H9 (cell line): ENCODE data around the gene CCNQ. TPM values are rescaled to one million over a fixed set of nuclear protein-coding genes. Genes with fewer than 3 reads are reported as not detected.

Experiments used
- DNase-seq: peaks from one replicate; pipeline ENCODE4 v3.0.0-alpha.2; 2017
- H2AFZ ChIP-seq: one replicate; pipeline ENCODE4 v1.6.1; 2013; ENCODE audit warnings: mild to moderate bottlenecking, low read length, control low read depth, moderate library complexity
- H2AK5ac ChIP-seq: 2 replicates; pipeline ENCODE4 v1.6.1; 2013; ENCODE audit warnings: low read length, control low read depth, mixed read lengths; ENCODE audit not compliant: insufficient read length
- H2BK120ac ChIP-seq: one replicate; pipeline ENCODE4 v1.6.1; 2013; ENCODE audit warnings: low read depth, mild to moderate bottlenecking, low read length, control low read depth, inconsistent platforms; ENCODE audit not compliant: poor library complexity, severe bottlenecking
- H2BK12ac ChIP-seq: 2 replicates; pipeline ENCODE4 v1.6.1; 2013; ENCODE audit warnings: low read length, control low read depth, mixed read lengths, low read depth; ENCODE audit not compliant: insufficient read length
- H2BK15ac ChIP-seq: 2 replicates; pipeline ENCODE4 v1.6.1; 2013; ENCODE audit warnings: low read depth, low read length, control low read depth
- H2BK20ac ChIP-seq: one replicate; pipeline ENCODE4 v1.6.1; 2013; ENCODE audit warnings: low read depth, mild to moderate bottlenecking, low read length, control low read depth, inconsistent platforms; ENCODE audit not compliant: poor library complexity, severe bottlenecking
- H2BK5ac ChIP-seq: 2 replicates; pipeline ENCODE4 v1.6.1; 2013; ENCODE audit warnings: low read length, control low read depth, mixed read lengths; ENCODE audit not compliant: insufficient read length
- H3K14ac ChIP-seq: 2 replicates; pipeline ENCODE4 v1.6.1; 2013; ENCODE audit warnings: low read length, control low read depth; ENCODE audit not compliant: insufficient read depth
- H3K18ac ChIP-seq: 2 replicates; pipeline ENCODE4 v1.6.1; 2013; ENCODE audit warnings: low read depth, mild to moderate bottlenecking, mixed read lengths, low read length, control low read depth; ENCODE audit not compliant: insufficient read length
- H3K23ac ChIP-seq: 2 replicates; pipeline ENCODE4 v1.6.1; 2013; ENCODE audit warnings: low read length, control low read depth, mixed read lengths, low read depth; ENCODE audit not compliant: insufficient read length
- H3K23me2 ChIP-seq: 2 replicates; pipeline ENCODE4 v1.6.1; 2013; ENCODE audit warnings: low read depth, mild to moderate bottlenecking, mixed read lengths, low read length, control low read depth; ENCODE audit not compliant: insufficient read length, poor library complexity, severe bottlenecking
- H3K27ac ChIP-seq: 2 replicates; pipeline ENCODE4 v1.5.1; 2013; ENCODE audit warnings: low read length, control low read depth, mixed read lengths, low read depth; ENCODE audit not compliant: insufficient read length
- H3K27me3 ChIP-seq: 2 replicates; pipeline ENCODE4 v1.6.1; 2013; ENCODE audit warnings: low read length, control low read depth, inconsistent platforms; ENCODE audit not compliant: insufficient read depth
- H3K4ac ChIP-seq: 2 replicates; pipeline ENCODE4 v1.6.1; 2013; ENCODE audit warnings: low read depth, mild to moderate bottlenecking, control low read depth, inconsistent platforms, low read length, moderate library complexity
- H3K4me1 ChIP-seq: 2 replicates; pipeline ENCODE4 v1.6.1; 2013; ENCODE audit warnings: low read length, control low read depth, inconsistent platforms; ENCODE audit not compliant: insufficient read depth
- H3K4me2 ChIP-seq: 2 replicates; pipeline ENCODE4 v1.6.1; 2013; ENCODE audit warnings: low read length, control low read depth, mixed read lengths; ENCODE audit not compliant: insufficient read length, insufficient read depth
- H3K56ac ChIP-seq: 2 replicates; pipeline ENCODE4 v1.6.1; 2013; ENCODE audit warnings: low read depth, mild to moderate bottlenecking, mixed read lengths, low read length, control low read depth; ENCODE audit not compliant: insufficient read length
- H3K79me1 ChIP-seq: 2 replicates; pipeline ENCODE4 v1.6.1; 2013; ENCODE audit warnings: low read depth, mild to moderate bottlenecking, moderate library complexity, low read length, control low read depth, inconsistent platforms; ENCODE audit not compliant: insufficient read depth, poor library complexity, severe bottlenecking
- H3K79me2 ChIP-seq: 2 replicates; pipeline ENCODE4 v1.6.1; 2013; ENCODE audit warnings: low read length, control low read depth, inconsistent platforms; ENCODE audit not compliant: insufficient read depth
- H3K9ac ChIP-seq: 2 replicates; pipeline ENCODE4 v1.6.1; 2013; ENCODE audit warnings: low read length, control low read depth, mixed read lengths; ENCODE audit not compliant: insufficient read length; ENCODE audit errors: extremely low read depth
- H3K9me3 ChIP-seq: one replicate; pipeline ENCODE4 v1.6.1; 2013; ENCODE audit warnings: low read depth, low read length, inconsistent platforms; ENCODE audit not compliant: control insufficient read depth
- H3T11ph ChIP-seq: one replicate; pipeline ENCODE4 v1.6.1; 2013; ENCODE audit warnings: mild to moderate bottlenecking, low read length, control low read depth, inconsistent platforms
- H4K20me1 ChIP-seq: one replicate; pipeline ENCODE4 v1.6.1; 2013; ENCODE audit not compliant: control insufficient read depth, insufficient read length, insufficient read depth
- H4K5ac ChIP-seq: 2 replicates; pipeline ENCODE4 v1.6.1; 2013; ENCODE audit warnings: low read depth, mild to moderate bottlenecking, mixed read lengths, low read length, control low read depth; ENCODE audit not compliant: insufficient read length
- H4K8ac ChIP-seq: replicated peaks from 2 replicates; pipeline ENCODE4 v1.6.1; 2013; ENCODE audit warnings: low read length, control low read depth, mixed read lengths, low read depth; ENCODE audit not compliant: insufficient read length
- H4K91ac ChIP-seq: 2 replicates; pipeline ENCODE4 v1.6.1; 2013; ENCODE audit warnings: low read depth, mild to moderate bottlenecking, moderate library complexity, mixed read lengths, low read length, control low read depth; ENCODE audit not compliant: insufficient read length
- H3K27ac Mint-ChIP-seq, 3 experiments: 2 replicates in 2 of 3; 3 replicates in 1 of 3; pipeline ENCODE4 v1.8.0; 2020 to 2021; ENCODE audit warnings: mixed read lengths in 3 of 3, mild to moderate bottlenecking in 1 of 3, moderate library complexity in 1 of 3
- H3K27me3 Mint-ChIP-seq: 2 replicates; pipeline ENCODE4 v1.8.0; 2021; ENCODE audit warnings: low read depth, mild to moderate bottlenecking, moderate library complexity, mixed read lengths
- H3K36me3 Mint-ChIP-seq, 3 experiments: 2 replicates in 2 of 3; 3 replicates in 1 of 3; pipeline ENCODE4 v1.8.0; 2020 to 2021; ENCODE audit warnings: low read depth in 3 of 3, mixed read lengths in 3 of 3; ENCODE audit not compliant: insufficient read depth in 1 of 3
- H3K4me1 Mint-ChIP-seq, 2 experiments: 2 replicates each; pipeline ENCODE4 v1.8.0; 2020; ENCODE audit warnings: mixed read lengths in 2 of 2
- H3K4me3 Mint-ChIP-seq, 2 experiments: 2 replicates in 1 of 2; 3 replicates in 1 of 2; pipeline ENCODE4 v1.8.0; 2020 to 2021; ENCODE audit warnings: mild to moderate bottlenecking in 2 of 2, mixed read lengths in 2 of 2, moderate library complexity in 1 of 2
- H3K9me3 Mint-ChIP-seq, 2 experiments: 2 replicates in 1 of 2; 3 replicates in 1 of 2; pipeline ENCODE4 v1.8.0; 2020; ENCODE audit warnings: mild to moderate bottlenecking in 2 of 2, mixed read lengths in 2 of 2, moderate library complexity in 1 of 2
- WGBS: extraction: QIAGEN DNeasy Blood & Tissue Kit; methylation state at CpG from one replicate; pipeline ENCODE4 v1.1.7; 2013; ENCODE audit warnings: missing lambda C conversion rate, low lambda C conversion rate, mixed read lengths; ENCODE audit not compliant: insufficient read length; ENCODE audit errors: extremely low coverage; 5-methylcytosine and 5-hydroxymethylcytosine counted together
- total RNA-seq: library from RNA; stranded (reverse); gene quantifications from 2 replicates; pipeline ENCODE4 v1.2.1, GENCODE V29; 2021
- TF ChIP-seq, protein P1 (sequence below): fragments of 200-600 bp; sonication (generic); conservative IDR thresholded peaks from 3 replicates; pipeline ENCODE4 v1.8.0; 2021; ENCODE audit warnings: antibody characterized with exemption, mild to moderate bottlenecking

Gene CCNQ
- total RNA-seq, 1 experiment from 2014 or later: 18.4 TPM

- no peaks in the 10 kb centered on the region for H3K4me1 ChIP-seq
- no peak overlapping the region for H3K23ac ChIP-seq
- no peaks in the 10 kb centered on the region for H3K23me2 ChIP-seq
- no peak overlapping the region for H3K4ac ChIP-seq
- no peak overlapping the region for H4K5ac ChIP-seq
- H3K4me3 Mint-ChIP-seq: no peak overlapping the region
- H4K91ac ChIP-seq: no peak overlapping the region
- H4K8ac ChIP-seq: no peak overlapping the region
- no peak overlapping the region for H2BK12ac ChIP-seq
- no peak overlapping the region for H2AK5ac ChIP-seq
- no peak overlapping the region for H2BK20ac ChIP-seq
- no peak overlapping the region for H3K9ac ChIP-seq
- no peak overlapping the region for H2BK15ac ChIP-seq
- no peak overlapping the region for H2BK5ac ChIP-seq
- H3K4me1 Mint-ChIP-seq: no peaks in the 10 kb centered on the region
- no peak for DNase-seq
- TF ChIP-seq, protein P1, sequence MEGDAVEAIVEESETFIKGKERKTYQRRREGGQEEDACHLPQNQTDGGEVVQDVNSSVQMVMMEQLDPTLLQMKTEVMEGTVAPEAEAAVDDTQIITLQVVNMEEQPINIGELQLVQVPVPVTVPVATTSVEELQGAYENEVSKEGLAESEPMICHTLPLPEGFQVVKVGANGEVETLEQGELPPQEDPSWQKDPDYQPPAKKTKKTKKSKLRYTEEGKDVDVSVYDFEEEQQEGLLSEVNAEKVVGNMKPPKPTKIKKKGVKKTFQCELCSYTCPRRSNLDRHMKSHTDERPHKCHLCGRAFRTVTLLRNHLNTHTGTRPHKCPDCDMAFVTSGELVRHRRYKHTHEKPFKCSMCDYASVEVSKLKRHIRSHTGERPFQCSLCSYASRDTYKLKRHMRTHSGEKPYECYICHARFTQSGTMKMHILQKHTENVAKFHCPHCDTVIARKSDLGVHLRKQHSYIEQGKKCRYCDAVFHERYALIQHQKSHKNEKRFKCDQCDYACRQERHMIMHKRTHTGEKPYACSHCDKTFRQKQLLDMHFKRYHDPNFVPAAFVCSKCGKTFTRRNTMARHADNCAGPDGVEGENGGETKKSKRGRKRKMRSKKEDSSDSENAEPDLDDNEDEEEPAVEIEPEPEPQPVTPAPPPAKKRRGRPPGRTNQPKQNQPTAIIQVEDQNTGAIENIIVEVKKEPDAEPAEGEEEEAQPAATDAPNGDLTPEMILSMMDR: no peak
- H3K56ac ChIP-seq: no peak overlapping the region
- no peaks in the 10 kb centered on the region for H3K79me1 ChIP-seq
- H3K9me3 ChIP-seq: peaks cover 22% of the 10 kb centered on the region
- H3K79me2 ChIP-seq: no peaks in the 10 kb centered on the region
- no peaks in the 10 kb centered on the region for H3K27me3 ChIP-seq
- H4K20me1 ChIP-seq: no peaks in the 10 kb centered on the region
- no peak overlapping the region for H3K27ac Mint-ChIP-seq
- H3K27ac ChIP-seq: no peak overlapping the region
- peaks cover 68 to 76% of the 10 kb centered on the region in 2 experiments for H3K9me3 Mint-ChIP-seq
- peaks cover 0 to 5% (median 2%) of the 10 kb centered on the region in 3 experiments; a peak in 2 of 7 replicates for H3K36me3 Mint-ChIP-seq
- no peak overlapping the region for H3K14ac ChIP-seq
- no peak overlapping the region for H3K4me2 ChIP-seq
- no peak overlapping the region for H2AFZ ChIP-seq
- H3T11ph ChIP-seq: no peak overlapping the region
- H3K18ac ChIP-seq: no peak overlapping the region
- H3K27me3 Mint-ChIP-seq: peaks cover 31% of the 10 kb centered on the region
- no peak overlapping the region for H2BK120ac ChIP-seq
- no CpG with 5 or more reads among the region's 35 CpGs for WGBS
Measured at GRCh38 chrX:153626863-153627674, 28.1 kb upstream of the CCNQ start.
